Natural killer cell (primary cell): ENCODE measurements around the gene TUFM. TPM values are rescaled to one million over a fixed set of nuclear protein-coding genes. Genes with fewer than 3 reads are reported as not detected.
A peak's percentile ranks its signal among the peaks of the same experiment; 100 is the strongest.
"Not testable (repeated sequence)": the region's sequence is repeated elsewhere in the genome, so short reads cannot be mapped to it uniquely, and the experiment has no call there.

ENCODE experiments used
- ATAC-seq, 3 donors: fragments of 150-1000 bp in 2 of 3; fragments of 200-7000 bp in 1 of 3; cut with Tn5 transposase; 1 replicate in 1 of 3; 2 replicates in 2 of 3; pipeline ENCODE4 v1.10.0; 2021; ENCODE audit warnings: mild to moderate bottlenecking in 2 of 3, moderate library complexity in 2 of 3
- DNase-seq, 2 donors: peaks; one replicate each; pipeline versions ENCODE4 v3.0.0 to v3.0.0-alpha.2; 2013 to 2021; ENCODE audit warnings: mixed read lengths in 1 of 2
- H3K27ac ChIP-seq: one replicate; pipeline ENCODE4 v1.5.1; 2013; ENCODE audit warnings: mild to moderate bottlenecking, low read length
- H3K27me3 ChIP-seq: one replicate; pipeline ENCODE4 v1.6.1; 2013; ENCODE audit warnings: low read length; ENCODE audit not compliant: control insufficient read depth, insufficient read depth
- H3K36me3 ChIP-seq: one replicate; pipeline ENCODE4 v1.6.1; 2013; ENCODE audit warnings: low read length; ENCODE audit not compliant: control insufficient read depth, insufficient read depth
- H3K4me1 ChIP-seq: one replicate; pipeline ENCODE4 v1.6.1; 2013; ENCODE audit warnings: low read length; ENCODE audit not compliant: control insufficient read depth, insufficient read depth
- H3K4me3 ChIP-seq: one replicate; pipeline ENCODE4 v1.5.1; 2013; ENCODE audit warnings: low read length
- H3K9me3 ChIP-seq: one replicate; pipeline ENCODE4 v1.6.1; 2013; ENCODE audit warnings: low read length; ENCODE audit not compliant: control insufficient read depth, insufficient read depth
- H3K27ac Mint-ChIP-seq, 2 donors: one replicate each; pipeline ENCODE4 v1.8.0; 2022; ENCODE audit warnings: mild to moderate bottlenecking in 2 of 2, mixed read lengths in 2 of 2, moderate library complexity in 1 of 2
- H3K27me3 Mint-ChIP-seq, 2 donors: one replicate each; pipeline ENCODE4 v1.8.0; 2022; ENCODE audit warnings: low read depth in 2 of 2, mixed read lengths in 2 of 2
- H3K36me3 Mint-ChIP-seq: one replicate; pipeline ENCODE4 v1.8.0; 2022; ENCODE audit warnings: mixed read lengths
- H3K4me1 Mint-ChIP-seq, 2 donors: one replicate each; pipeline ENCODE4 v1.8.0; 2022; ENCODE audit warnings: mixed read lengths in 2 of 2
- H3K4me3 Mint-ChIP-seq: one replicate; pipeline ENCODE4 v1.8.0; 2022; ENCODE audit warnings: mild to moderate bottlenecking, moderate library complexity, mixed read lengths
- H3K9me3 Mint-ChIP-seq, 2 donors: one replicate each; pipeline ENCODE4 v1.8.0; 2022; ENCODE audit warnings: mixed read lengths in 2 of 2
- CTCF ChIP-seq: fragments of 200-600 bp; IDR thresholded peaks from one replicate; pipeline ENCODE4 v1.8.0; 2022; ENCODE audit warnings: antibody characterized with exemption
- WGBS: methylation state at CpG from one replicate; pipeline ENCODE4 v1.1.7; 2013; ENCODE audit warnings: missing lambda C conversion rate; ENCODE audit not compliant: insufficient coverage; 5-methylcytosine and 5-hydroxymethylcytosine counted together
- intact Hi-C: fragments of 100-400 bp; cut with micrococcal nuclease; formaldehyde crosslinking; loops from one replicate; pipeline ENCODE4 v1.14.2; 2022
- total RNA-seq, 4 donors: library from RNA; stranded (reverse); fragments of 120-200 nt in 1 of 4; gene quantifications; one replicate each; pipeline versions ENCODE4 v1.2.3 to v1.2.4, GENCODE V29; 2013 to 2022

TUFM gene
- total RNA-seq, 3 donors from 2014 or later (not counting 1 experiment from before 2014, with no cell fraction given): 108 to 128 (median 118) TPM

- Histone ChIP-seq H3K36me3 (peaks cover 42% of the 10 kb centered on the region), H3K4me3 (no peak overlapping the region), H3K4me1 (peaks cover 5% of the 10 kb centered on the region), H3K27ac (no peak overlapping the region), H3K9me3 (no peaks in the 10 kb centered on the region), H3K27me3 (no peaks in the 10 kb centered on the region)
- intact Hi-C loops: loop anchor here (1.0 kb wide), 1 partner anchor 72 kb away; no protein-coding TSS in a partner anchor
- Mint-ChIP-seq H3K4me1 (peaks cover 4 to 16% of the 10 kb centered on the region in 2 donors), H3K27ac (no peak overlapping the region), H3K27me3 (no peaks in the 10 kb centered on the region), H3K36me3 (peaks cover 13% of the 10 kb centered on the region), H3K4me3 (no peak overlapping the region), H3K9me3 (no peaks in the 10 kb centered on the region)
- ATAC-seq: peak; percentile 82 to 95 (median 90)
- peak; percentile 69 for TF ChIP-seq CTCF
- WGBS: 87% methylated on average over 13 of the region's 18 CpGs
- DNase-seq: peak; percentile 49 to 77
Observed at GRCh38 chr16:28873543-28874201, 27.5 kb upstream of the TUFM start.

- Mint-ChIP-seq H3K4me1 (peaks cover 4 to 16% of the 10 kb centered on the region in 2 donors), H3K9me3 (no peaks in the 10 kb centered on the region), H3K4me3 (no peak overlapping the region), H3K36me3 (peaks cover 13% of the 10 kb centered on the region), H3K27ac (no peak overlapping the region), H3K27me3 (no peaks in the 10 kb centered on the region)
- WGBS: 93% methylated on average over 11 of the region's 15 CpGs
- H3K36me3 ChIP-seq: peaks cover 44% of the 10 kb centered on the region
- H3K9me3 ChIP-seq: no peaks in the 10 kb centered on the region
- no peak overlapping the region for H3K4me3 ChIP-seq
- intact Hi-C loops: loop anchor here (1.0 kb wide), 1 partner anchor 72 kb away; no protein-coding TSS in a partner anchor
- H3K4me1 ChIP-seq: peaks cover 5% of the 10 kb centered on the region
- H3K27me3 ChIP-seq: no peaks in the 10 kb centered on the region
- ATAC-seq (no peak), DNase-seq (no peak)
- no peak for TF ChIP-seq CTCF
- no peak overlapping the region for H3K27ac ChIP-seq
Observed at GRCh38 chr16:28872952-28873351, 26.8 kb upstream of the TUFM start.

GRCh38 chr16:28869201-28869600 is 23.1 kb upstream of the TUFM start:
- peaks cover 13% of the 10 kb centered on the region for H3K36me3 Mint-ChIP-seq
- Histone ChIP-seq H3K4me3 (no peak overlapping the region), H3K27me3 (no peaks in the 10 kb centered on the region), H3K4me1 (peaks cover 12% of the 10 kb centered on the region), H3K27ac (no peak overlapping the region), H3K36me3 (peaks cover 45% of the 10 kb centered on the region), H3K9me3 (no peaks in the 10 kb centered on the region)
- WGBS: over 99% methylated on average over 11 of the region's 11 CpGs
- intact Hi-C loops: no loop called here
- no peak overlapping the region for H3K27ac Mint-ChIP-seq
- H3K9me3 Mint-ChIP-seq: no peaks in the 10 kb centered on the region
- H3K27me3 Mint-ChIP-seq: no peaks in the 10 kb centered on the region
- TF ChIP-seq CTCF: no peak
- DNase-seq (no peak), ATAC-seq (no peak)
- H3K4me3 Mint-ChIP-seq: no peak overlapping the region
- H3K4me1 Mint-ChIP-seq: peaks cover 14 to 33% of the 10 kb centered on the region in 2 donors

- 95% methylated on average over 9 of the region's 9 CpGs for WGBS
- H3K9me3 ChIP-seq, ATAC-seq, H3K27ac Mint-ChIP-seq, H3K27me3 ChIP-seq, H3K27ac ChIP-seq, H3K9me3 Mint-ChIP-seq, H3K27me3 Mint-ChIP-seq, H3K4me3 Mint-ChIP-seq, H3K4me3 ChIP-seq, DNase-seq, intact Hi-C loops: not testable (repeated sequence)
- Histone ChIP-seq H3K4me1 (peaks cover 21% of the 10 kb centered on the region), H3K36me3 (peaks cover 43% of the 10 kb centered on the region)
- peaks cover 22 to 45% of the 10 kb centered on the region in 2 donors for H3K4me1 Mint-ChIP-seq
- H3K36me3 Mint-ChIP-seq: peaks cover 13% of the 10 kb centered on the region
Observed at GRCh38 chr16:28867646-28868045, 21.5 kb upstream of the TUFM start.
